ENCODE data around the gene CT45A8.
"Not testable (repeated sequence)": the region's sequence is repeated elsewhere in the genome, so short reads cannot be mapped to it uniquely, and the experiment has no call there.

CT45A8 gene

GRCh38 chrX:135854438-135854837 is at the start of gene CT45A8:
CT45A8 (minus strand) TSS chrX:135854538; CDS start chrX:135850783, 3,755 bp downstream.
- not testable (repeated sequence) for H3K27me3 Mint-ChIP-seq; H3K9me3 Mint-ChIP-seq; H3K27ac Mint-ChIP-seq; H3K4me3 Mint-ChIP-seq; H3K4me1 Mint-ChIP-seq; H3K36me3 Mint-ChIP-seq; DNase-seq (ENCODE audit: low spot score in 2 of 2); ATAC-seq (ENCODE audit: low read depth)

GRCh38 chrX:135893294-135893817 is 39.0 kb upstream of the CT45A8 start, which contains the start of the genes CT45A10 and SAGE1:
CT45A10 (minus strand) TSS chrX:135893444; CDS start chrX:135885344, 8,100 bp downstream.
SAGE1 (plus strand) TSS chrX:135893716; CDS start chrX:135896243, 2,527 bp downstream.
- Mint-ChIP-seq H3K27me3 (no peaks in the 10 kb centered on the region), H3K36me3 (no peaks in the 10 kb centered on the region), H3K4me1 (no peaks in the 10 kb centered on the region), H3K9me3 (no peaks in the 10 kb centered on the region), H3K4me3 (no peak within 1 kb of the TSS), H3K27ac (no peak within 1 kb of the TSS)
- DNase-seq (ENCODE audit: low spot score in 2 of 2) (no peak), ATAC-seq (ENCODE audit: low read depth) (no peak)

GRCh38 chrX:135892781-135893180 is 38.4 kb upstream of the CT45A8 start:
- Mint-ChIP-seq H3K27ac (no peak overlapping the region), H3K27me3 (no peaks in the 10 kb centered on the region), H3K36me3 (no peaks in the 10 kb centered on the region), H3K4me3 (no peak overlapping the region), H3K9me3 (no peaks in the 10 kb centered on the region), H3K4me1 (no peaks in the 10 kb centered on the region)
- ATAC-seq (ENCODE audit: low read depth) (no peak), DNase-seq (ENCODE audit: low spot score in 2 of 2) (no peak)

GRCh38 chrX:135890087-135890585 is 35.8 kb upstream of the CT45A8 start:
- ATAC-seq (ENCODE audit: low read depth) (no peak), DNase-seq (ENCODE audit: low spot score in 2 of 2) (no peak)
- H3K9me3 Mint-ChIP-seq = no peaks in the 10 kb centered on the region
- H3K27me3 Mint-ChIP-seq = no peaks in the 10 kb centered on the region
- H3K4me3 Mint-ChIP-seq = no peak overlapping the region
- H3K4me1 Mint-ChIP-seq = no peaks in the 10 kb centered on the region
- H3K36me3 Mint-ChIP-seq = no peaks in the 10 kb centered on the region
- no peak overlapping the region for H3K27ac Mint-ChIP-seq

- H3K9me3 Mint-ChIP-seq; DNase-seq (ENCODE audit: low spot score in 2 of 2); H3K4me3 Mint-ChIP-seq; H3K27me3 Mint-ChIP-seq; ATAC-seq (ENCODE audit: low read depth); H3K4me1 Mint-ChIP-seq; H3K36me3 Mint-ChIP-seq; H3K27ac Mint-ChIP-seq: not testable (repeated sequence)
These were observed 34.6 kb upstream of the CT45A8 start for GRCh38 chrX:135888976-135889375.

GRCh38 chrX:135888230-135888629 is 33.9 kb upstream of the CT45A8 start:
- not testable (repeated sequence) for H3K4me3 Mint-ChIP-seq; H3K9me3 Mint-ChIP-seq; H3K27ac Mint-ChIP-seq; ATAC-seq (ENCODE audit: low read depth); H3K27me3 Mint-ChIP-seq; H3K36me3 Mint-ChIP-seq; H3K4me1 Mint-ChIP-seq; DNase-seq (ENCODE audit: low spot score in 2 of 2)

- not testable (repeated sequence) for H3K9me3 Mint-ChIP-seq; H3K27ac Mint-ChIP-seq; DNase-seq (ENCODE audit: low spot score in 2 of 2); H3K27me3 Mint-ChIP-seq; H3K4me1 Mint-ChIP-seq; H3K4me3 Mint-ChIP-seq; ATAC-seq (ENCODE audit: low read depth); H3K36me3 Mint-ChIP-seq
These were observed 28.4 kb upstream of the CT45A8 start for GRCh38 chrX:135882741-135883140.

- H3K9me3 Mint-ChIP-seq; H3K36me3 Mint-ChIP-seq; H3K4me1 Mint-ChIP-seq; DNase-seq (ENCODE audit: low spot score in 2 of 2); H3K4me3 Mint-ChIP-seq; ATAC-seq (ENCODE audit: low read depth); H3K27me3 Mint-ChIP-seq; H3K27ac Mint-ChIP-seq: not testable (repeated sequence)
These were observed 17.4 kb upstream of the CT45A8 start, which contains the start of gene CT45A9 for GRCh38 chrX:135871712-135872111. CT45A9 (minus strand) TSS chrX:135871812; CDS start chrX:135868061, 3,751 bp downstream.

GRCh38 chrX:135837180-135837579 is 17.2 kb downstream of the CT45A8 start, which contains the start of gene CT45A7:
CT45A7 (minus strand) TSS chrX:135837280; CDS start chrX:135833533, 3,747 bp downstream.
- H3K27ac Mint-ChIP-seq; H3K27me3 Mint-ChIP-seq; ATAC-seq (ENCODE audit: low read depth); H3K4me3 Mint-ChIP-seq; DNase-seq (ENCODE audit: low spot score in 2 of 2); H3K4me1 Mint-ChIP-seq; H3K36me3 Mint-ChIP-seq; H3K9me3 Mint-ChIP-seq: not testable (repeated sequence)

GRCh38 chrX:135819912-135820311 is 34.4 kb downstream of the CT45A8 start, which contains the start of gene CT45A2:
CT45A2 (minus strand) TSS chrX:135820012; CDS start chrX:135816265, 3,747 bp downstream.
- not testable (repeated sequence) for ATAC-seq (ENCODE audit: low read depth); H3K27ac Mint-ChIP-seq

GRCh38 chrX:135802687-135803086 is 51.7 kb downstream of the CT45A8 start, which contains the start of gene CT45A6:
CT45A6 (minus strand) TSS chrX:135802787; CDS start chrX:135798993, 3,794 bp downstream.
- DNase-seq (ENCODE audit: low spot score in 2 of 2); H3K4me1 Mint-ChIP-seq: not testable (repeated sequence)

More at GRCh38 chrX:135819912-135820311, 34.4 kb downstream of the CT45A8 start, which contains the start of gene CT45A2:
- H3K4me1 Mint-ChIP-seq; H3K9me3 Mint-ChIP-seq; DNase-seq (ENCODE audit: low spot score in 2 of 2); H3K27me3 Mint-ChIP-seq; H3K36me3 Mint-ChIP-seq; H3K4me3 Mint-ChIP-seq: not testable (repeated sequence)

More at GRCh38 chrX:135802687-135803086, 51.7 kb downstream of the CT45A8 start, which contains the start of gene CT45A6:
- not testable (repeated sequence) for ATAC-seq (ENCODE audit: low read depth); H3K36me3 Mint-ChIP-seq; H3K27ac Mint-ChIP-seq; H3K27me3 Mint-ChIP-seq; H3K9me3 Mint-ChIP-seq; H3K4me3 Mint-ChIP-seq

Data from memory B cell (primary cell).